GM23248 (cell line): ENCODE data around the gene TRPM7. TPM values are rescaled to one million over a fixed set of nuclear protein-coding genes. Genes with fewer than 3 reads are reported as not detected.

Experiments used
- DNase-seq: peaks from one replicate; pipeline ENCODE4 v3.0.0-alpha.2; 2015
- H2AFZ ChIP-seq: fragments of 200-600 bp; sonication (generic); 2 replicates; pipeline ENCODE4 v1.6.1; 2016; ENCODE audit warnings: antibody characterized with exemption
- H3F3A ChIP-seq: fragments of 200-600 bp; sonication (generic); 2 replicates; pipeline ENCODE4 v1.6.1; 2016; ENCODE audit warnings: mild to moderate bottlenecking, antibody characterized with exemption, mixed run types; ENCODE audit not compliant: insufficient read depth
- H3K27ac ChIP-seq: fragments of 200-600 bp; sonication (generic); 2 replicates; pipeline ENCODE4 v1.5.1; 2016; ENCODE audit warnings: mild to moderate bottlenecking
- H3K27me3 ChIP-seq: fragments of 200-600 bp; sonication (generic); replicated peaks from 2 replicates; pipeline ENCODE4 v1.6.1; 2016; ENCODE audit warnings: mild to moderate bottlenecking; ENCODE audit not compliant: insufficient read depth
- H3K36me3 ChIP-seq: fragments of 200-600 bp; sonication (generic); 2 replicates; pipeline ENCODE4 v1.6.1; 2016; ENCODE audit warnings: low read depth, mild to moderate bottlenecking
- H3K4me1 ChIP-seq: fragments of 200-600 bp; sonication (generic); 2 replicates; pipeline ENCODE4 v1.6.1; 2016; ENCODE audit warnings: mild to moderate bottlenecking; ENCODE audit not compliant: insufficient read depth
- H3K4me2 ChIP-seq: fragments of 200-600 bp; sonication (generic); one replicate; pipeline ENCODE4 v1.6.1; 2016; ENCODE audit warnings: mild to moderate bottlenecking; ENCODE audit not compliant: unreplicated experiment
- H3K4me3 ChIP-seq: fragments of 200-600 bp; sonication (generic); 2 replicates; pipeline ENCODE4 v1.5.1; 2016; ENCODE audit warnings: mild to moderate bottlenecking
- H3K79me2 ChIP-seq: fragments of 200-600 bp; sonication (generic); 2 replicates; pipeline ENCODE4 v1.6.1; 2016; ENCODE audit warnings: mild to moderate bottlenecking; ENCODE audit not compliant: insufficient read depth
- H3K9ac ChIP-seq: fragments of 200-600 bp; sonication (generic); 2 replicates; pipeline ENCODE4 v1.6.1; 2016; ENCODE audit warnings: mild to moderate bottlenecking
- H3K9me2 ChIP-seq: fragments of 200-600 bp; sonication (generic); 2 replicates; pipeline ENCODE4 v1.6.1; 2016; ENCODE audit warnings: mixed run types, mild to moderate bottlenecking, moderate library complexity; ENCODE audit not compliant: insufficient read depth
- H3K9me3 ChIP-seq: fragments of 200-600 bp; sonication (generic); one replicate; pipeline ENCODE4 v1.6.1; 2017; ENCODE audit warnings: low read depth
- H4K20me1 ChIP-seq: fragments of 200-600 bp; sonication (generic); 2 replicates; pipeline ENCODE4 v1.6.0; 2016; ENCODE audit not compliant: insufficient read depth
- EZH2 ChIP-seq: fragments of 200-600 bp; sonication (generic); IDR thresholded peaks from 2 replicates; pipeline ENCODE4 v1.6.1; 2018; ENCODE audit warnings: antibody characterized with exemption, mild to moderate bottlenecking; ENCODE audit not compliant: insufficient read depth, poor library complexity, severe bottlenecking
- EZH2phosphoT487 ChIP-seq: fragments of 200-600 bp; sonication (generic); IDR thresholded peaks from 2 replicates; pipeline ENCODE4 v1.6.1; 2018; ENCODE audit warnings: antibody characterized with exemption, moderate library complexity, mild to moderate bottlenecking, low read depth; ENCODE audit not compliant: insufficient read depth
- WGBS, 2 experiments: methylation state at CpG; one replicate each; pipeline ENCODE4 v1.1.6; 2015 to 2017; ENCODE audit warnings: low lambda C conversion rate in 2 of 2, low coverage in 1 of 2; ENCODE audit errors: missing lambda C conversion rate in 2 of 2; 5-methylcytosine and 5-hydroxymethylcytosine counted together
- in situ Hi-C: fragments of 300-500 bp; cut with MboI; formaldehyde crosslinking; loops from 2 replicates; pipeline ENCODE4 v1.15.0; 2020
- polyA plus RNA-seq: library from polyadenylated mRNA; unstranded; fragments of >200 nt; fragmentation: Nextera tagmentation; extraction: Ambion mirVana; gene quantifications from 2 replicates; pipeline ENCODE4 v1.2.1, GENCODE V29; 2016
- total RNA-seq: library from RNA; depleted of rRNA; stranded (reverse); fragments of >200 nt; shearing (Covaris generic); gene quantifications from 2 replicates; pipeline ENCODE4 v1.2.3, GENCODE V29; 2014; rRNA removed

Gene TRPM7, protein sequence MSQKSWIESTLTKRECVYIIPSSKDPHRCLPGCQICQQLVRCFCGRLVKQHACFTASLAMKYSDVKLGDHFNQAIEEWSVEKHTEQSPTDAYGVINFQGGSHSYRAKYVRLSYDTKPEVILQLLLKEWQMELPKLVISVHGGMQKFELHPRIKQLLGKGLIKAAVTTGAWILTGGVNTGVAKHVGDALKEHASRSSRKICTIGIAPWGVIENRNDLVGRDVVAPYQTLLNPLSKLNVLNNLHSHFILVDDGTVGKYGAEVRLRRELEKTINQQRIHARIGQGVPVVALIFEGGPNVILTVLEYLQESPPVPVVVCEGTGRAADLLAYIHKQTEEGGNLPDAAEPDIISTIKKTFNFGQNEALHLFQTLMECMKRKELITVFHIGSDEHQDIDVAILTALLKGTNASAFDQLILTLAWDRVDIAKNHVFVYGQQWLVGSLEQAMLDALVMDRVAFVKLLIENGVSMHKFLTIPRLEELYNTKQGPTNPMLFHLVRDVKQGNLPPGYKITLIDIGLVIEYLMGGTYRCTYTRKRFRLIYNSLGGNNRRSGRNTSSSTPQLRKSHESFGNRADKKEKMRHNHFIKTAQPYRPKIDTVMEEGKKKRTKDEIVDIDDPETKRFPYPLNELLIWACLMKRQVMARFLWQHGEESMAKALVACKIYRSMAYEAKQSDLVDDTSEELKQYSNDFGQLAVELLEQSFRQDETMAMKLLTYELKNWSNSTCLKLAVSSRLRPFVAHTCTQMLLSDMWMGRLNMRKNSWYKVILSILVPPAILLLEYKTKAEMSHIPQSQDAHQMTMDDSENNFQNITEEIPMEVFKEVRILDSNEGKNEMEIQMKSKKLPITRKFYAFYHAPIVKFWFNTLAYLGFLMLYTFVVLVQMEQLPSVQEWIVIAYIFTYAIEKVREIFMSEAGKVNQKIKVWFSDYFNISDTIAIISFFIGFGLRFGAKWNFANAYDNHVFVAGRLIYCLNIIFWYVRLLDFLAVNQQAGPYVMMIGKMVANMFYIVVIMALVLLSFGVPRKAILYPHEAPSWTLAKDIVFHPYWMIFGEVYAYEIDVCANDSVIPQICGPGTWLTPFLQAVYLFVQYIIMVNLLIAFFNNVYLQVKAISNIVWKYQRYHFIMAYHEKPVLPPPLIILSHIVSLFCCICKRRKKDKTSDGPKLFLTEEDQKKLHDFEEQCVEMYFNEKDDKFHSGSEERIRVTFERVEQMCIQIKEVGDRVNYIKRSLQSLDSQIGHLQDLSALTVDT (N-terminal part only)
- total RNA-seq = 38.4 and 75.2 TPM in 2 replicates
- polyA plus RNA-seq = 12.7 and 15.5 TPM in 2 replicates

DNA sequence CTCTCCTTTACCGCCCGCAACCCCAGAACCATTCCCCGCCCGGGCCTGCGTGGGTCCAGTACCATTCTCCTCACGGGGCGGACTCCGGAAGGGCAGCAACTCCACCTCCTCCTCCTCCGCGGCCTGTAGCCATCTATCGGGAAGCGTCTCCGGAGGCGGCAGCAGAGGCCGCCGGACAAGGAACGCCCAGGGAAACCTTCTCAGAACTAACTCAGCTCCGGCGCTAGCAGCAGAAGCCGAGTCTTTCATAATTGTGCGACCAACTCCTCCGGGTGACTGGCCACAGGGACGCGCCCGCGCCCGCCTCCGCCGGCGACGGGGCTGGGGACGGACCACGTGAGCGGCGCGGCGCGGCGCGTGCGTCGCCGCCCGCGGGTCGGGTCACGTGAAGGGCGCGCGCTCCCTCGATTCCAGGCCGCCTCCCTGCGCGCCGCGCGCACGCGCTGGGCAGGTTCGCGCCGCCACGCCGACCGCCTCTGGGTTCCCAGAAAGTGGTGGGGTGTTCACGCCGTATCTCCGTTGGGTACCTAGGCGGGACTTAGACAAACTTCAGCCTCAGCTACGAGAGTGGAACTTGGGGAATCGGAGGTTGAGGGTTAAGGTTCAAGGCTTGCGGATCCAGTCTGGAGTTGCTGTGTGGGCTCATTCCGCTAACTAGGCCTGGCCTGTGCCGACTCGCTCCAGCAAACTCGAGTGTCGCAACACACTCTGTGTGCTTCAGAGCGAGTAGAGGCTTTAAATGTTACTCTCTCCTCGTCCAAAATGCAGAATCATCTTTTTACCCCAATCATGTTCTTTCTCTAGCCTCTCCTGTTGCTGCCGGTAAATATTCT lies at the start of gene TRPM7:
Gene TRPM7 (minus strand): TSS at position 329 of the 833 bp plus-strand sequence. CDS start 264 bp downstream, at position 65.
- Histone ChIP-seq H3K27ac (peak within 1 kb of the TSS; percentile 91), H3K9me3 (no peaks in the 10 kb centered on the region), H3K9ac (peak within 1 kb of the TSS; percentile 92), H3K4me2 (peak within 1 kb of the TSS; percentile 97), H3K9me2 (no peaks in the 10 kb centered on the region), H3F3A (peaks cover 37% of the 10 kb centered on the region), H3K79me2 (peaks cover 54% of the 10 kb centered on the region), H2AFZ (peak within 1 kb of the TSS; percentile 85), H4K20me1 (no peaks in the 10 kb centered on the region), H3K4me1 (peaks cover 36% of the 10 kb centered on the region), H3K27me3 (no peaks in the 10 kb centered on the region), H3K4me3 (peak within 1 kb of the TSS; percentile 86), H3K36me3 (no peaks in the 10 kb centered on the region; the same call in 1 of the 2 replicates)
- DNase-seq = peak; percentile 97
- 1% methylated on average over 61 to 80 of the region's 80 CpGs for WGBS, 2 experiments
- TF ChIP-seq EZH2 (no peak), EZH2phosphoT487 (no peak)
- in situ Hi-C loops = no loop called here

DNA sequence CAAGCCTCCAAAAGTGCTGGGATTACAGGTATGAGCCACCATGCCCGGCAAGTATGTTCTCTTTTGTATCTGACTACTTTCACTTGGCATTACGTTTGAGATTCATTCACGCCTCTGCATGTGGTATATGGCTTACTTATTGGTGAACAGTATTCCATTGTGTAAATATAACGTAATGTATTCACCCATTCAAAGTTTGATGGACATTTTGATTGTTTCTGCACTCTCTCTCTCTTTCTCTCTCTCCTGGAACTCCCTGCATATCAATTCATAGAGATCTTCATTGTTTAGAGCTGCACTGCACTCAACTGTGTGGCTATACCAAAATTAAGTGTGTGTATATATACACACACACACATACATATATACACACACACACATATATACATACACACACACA lies 48.6 kb upstream of the TRPM7 start:
- no peak overlapping the region for H3K9ac ChIP-seq
- TF ChIP-seq EZH2phosphoT487 (no peak), EZH2 (no peak)
- no peak overlapping the region for H2AFZ ChIP-seq
- no peaks in the 10 kb centered on the region for H3K9me3 ChIP-seq
- H3K27me3 ChIP-seq = no peaks in the 10 kb centered on the region
- H4K20me1 ChIP-seq = no peaks in the 10 kb centered on the region
- H3K27ac ChIP-seq = no peak overlapping the region
- H3K79me2 ChIP-seq = no peaks in the 10 kb centered on the region
- H3K4me1 ChIP-seq = no peaks in the 10 kb centered on the region
- no peak for DNase-seq
- in situ Hi-C loops = no loop called here
- H3F3A ChIP-seq = no peaks in the 10 kb centered on the region
- H3K4me2 ChIP-seq = no peak overlapping the region
- H3K36me3 ChIP-seq = peaks cover 51% of the 10 kb centered on the region
- H3K9me2 ChIP-seq = no peaks in the 10 kb centered on the region
- H3K4me3 ChIP-seq = no peak overlapping the region
- 79 to 82% methylated on average over 4 of the region's 4 CpGs for WGBS, 2 experiments

DNA sequence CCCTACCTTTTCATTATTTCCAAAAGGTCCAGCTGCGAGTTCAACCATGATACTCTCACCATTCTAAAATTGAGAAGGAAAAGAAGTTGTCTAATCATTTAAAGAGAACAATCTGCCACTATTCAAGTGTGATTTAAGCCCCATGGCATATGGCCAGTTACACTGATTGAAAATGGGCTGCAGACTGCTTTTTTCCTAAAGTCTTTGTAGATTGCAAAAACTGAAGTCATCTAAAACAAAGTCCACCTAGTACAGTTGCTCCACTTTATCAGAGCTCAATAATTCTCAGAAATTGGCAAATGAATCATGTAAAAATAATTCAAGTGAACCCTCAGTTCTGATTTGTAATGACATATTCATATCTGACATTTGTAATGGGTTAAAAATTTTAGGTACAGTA lies 39.7 kb upstream of the TRPM7 start:
- H3K4me2 ChIP-seq = no peak overlapping the region
- H3K27me3 ChIP-seq = no peaks in the 10 kb centered on the region
- WGBS, 2 experiments = 96 to 97% methylated on average over 1 of the region's 1 CpG
- H3K36me3 ChIP-seq = peaks cover 42% of the 10 kb centered on the region
- in situ Hi-C loops = no loop called here
- no peaks in the 10 kb centered on the region for H3K4me1 ChIP-seq
- no peak overlapping the region for H3K27ac ChIP-seq
- H3K9me2 ChIP-seq = no peaks in the 10 kb centered on the region
- H3K9me3 ChIP-seq = no peaks in the 10 kb centered on the region
- no peak overlapping the region for H3K9ac ChIP-seq
- TF ChIP-seq EZH2phosphoT487 (no peak), EZH2 (no peak)
- H2AFZ ChIP-seq = no peak overlapping the region
- H3F3A ChIP-seq = no peaks in the 10 kb centered on the region
- no peaks in the 10 kb centered on the region for H4K20me1 ChIP-seq
- H3K79me2 ChIP-seq = no peaks in the 10 kb centered on the region
- H3K4me3 ChIP-seq = no peak overlapping the region
- no peak for DNase-seq
